Right forelimb (tissue), 1 donor: ENCODE data around the gene HRH1.
A peak's percentile ranks its signal among the peaks of the same experiment; 100 is the strongest.
"Not testable (repeated sequence)": the region's sequence is repeated elsewhere in the genome, so short reads cannot be mapped to it uniquely, and the experiment has no call there.

Experiments used
- DNase-seq: peaks from one replicate; pipeline ENCODE4 v3.0.0-alpha.2; 2018

Gene HRH1, protein sequence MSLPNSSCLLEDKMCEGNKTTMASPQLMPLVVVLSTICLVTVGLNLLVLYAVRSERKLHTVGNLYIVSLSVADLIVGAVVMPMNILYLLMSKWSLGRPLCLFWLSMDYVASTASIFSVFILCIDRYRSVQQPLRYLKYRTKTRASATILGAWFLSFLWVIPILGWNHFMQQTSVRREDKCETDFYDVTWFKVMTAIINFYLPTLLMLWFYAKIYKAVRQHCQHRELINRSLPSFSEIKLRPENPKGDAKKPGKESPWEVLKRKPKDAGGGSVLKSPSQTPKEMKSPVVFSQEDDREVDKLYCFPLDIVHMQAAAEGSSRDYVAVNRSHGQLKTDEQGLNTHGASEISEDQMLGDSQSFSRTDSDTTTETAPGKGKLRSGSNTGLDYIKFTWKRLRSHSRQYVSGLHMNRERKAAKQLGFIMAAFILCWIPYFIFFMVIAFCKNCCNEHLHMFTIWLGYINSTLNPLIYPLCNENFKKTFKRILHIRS

DNA sequence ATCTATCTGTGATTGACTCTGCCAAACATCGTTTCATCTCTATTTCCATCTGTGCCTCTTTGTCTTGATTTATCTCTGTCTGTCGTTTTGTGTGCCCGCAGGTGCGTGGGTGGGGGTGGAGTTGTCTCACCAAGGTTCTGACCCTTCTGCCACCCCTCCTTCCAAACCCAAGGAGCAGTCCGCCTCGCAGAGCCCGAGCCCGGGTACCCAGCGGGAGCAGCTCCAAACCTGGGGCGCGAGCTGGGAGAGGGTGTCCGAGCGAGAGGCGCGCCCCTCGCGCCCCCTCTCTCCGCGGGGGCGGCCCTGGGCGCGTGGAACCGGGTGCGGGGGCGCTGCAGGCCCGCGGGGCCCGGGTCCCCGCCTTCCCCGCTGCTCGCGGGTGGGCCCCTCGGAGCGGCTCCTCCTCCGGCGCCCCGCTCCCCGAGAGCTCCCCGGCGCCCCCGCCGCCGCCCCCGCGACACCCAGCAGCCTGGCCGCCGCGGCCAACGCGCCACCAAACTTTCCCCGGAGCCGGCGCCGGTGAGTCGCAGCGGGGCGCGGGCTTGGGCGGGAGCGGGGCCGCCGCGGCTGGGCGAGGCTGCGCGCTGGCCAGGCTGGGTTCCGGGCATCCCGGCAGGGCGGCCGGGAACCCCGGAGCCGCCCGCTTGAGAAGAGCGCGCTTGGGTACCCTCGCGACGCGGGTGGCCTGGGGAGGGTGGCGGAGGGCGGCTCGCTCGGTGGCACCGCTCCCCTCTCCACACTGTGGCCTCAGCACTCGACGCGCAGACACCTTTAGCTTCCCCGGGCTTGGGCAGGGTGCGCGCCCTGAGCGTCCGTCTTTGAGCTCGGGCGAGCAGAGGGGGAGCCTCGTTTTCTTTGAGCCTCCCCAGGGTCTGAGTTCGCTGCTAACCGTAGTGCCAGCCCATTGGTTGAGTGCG, at the start of gene HRH1:
Gene HRH1 (plus strand): TSS at position 458 of the 917 bp plus-strand sequence. CDS start 104,545 bp downstream, outside the sequence.
- peak; percentile 41 for DNase-seq

GRCh38 chr3:11113316-11113715, 41.0 kb upstream of the HRH1 start:
- not testable (repeated sequence) for DNase-seq

DNA sequence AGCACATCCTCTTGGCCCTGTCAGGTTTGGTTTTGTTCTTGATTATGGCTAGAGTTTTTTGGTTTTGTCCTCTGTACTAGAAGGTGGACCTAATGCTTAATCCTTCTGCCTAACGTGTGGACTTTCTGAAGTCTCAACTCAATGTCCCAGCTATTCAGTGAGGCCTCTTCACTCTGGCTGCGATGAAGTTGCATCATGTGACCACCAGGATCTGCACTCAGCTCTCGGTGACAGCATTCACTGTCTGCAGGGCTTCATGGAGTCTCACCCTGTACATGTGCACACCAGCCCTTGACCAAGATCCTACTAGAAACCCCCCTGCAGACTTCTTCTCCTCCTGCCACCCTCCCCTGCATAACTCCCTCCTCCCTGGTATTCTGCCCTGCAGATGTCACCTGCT, 38.7 kb upstream of the HRH1 start:
- DNase-seq, result no peak

- no peak for DNase-seq
These were observed 37.8 kb upstream of the HRH1 start for GRCh38 chr3:11116336-11117059.

GRCh38 chr3:11117591-11117990, 36.7 kb upstream of the HRH1 start:
- DNase-seq, result no peak

- no peak for DNase-seq
These were observed 36.1 kb upstream of the HRH1 start for GRCh38 chr3:11118181-11118682.

DNA sequence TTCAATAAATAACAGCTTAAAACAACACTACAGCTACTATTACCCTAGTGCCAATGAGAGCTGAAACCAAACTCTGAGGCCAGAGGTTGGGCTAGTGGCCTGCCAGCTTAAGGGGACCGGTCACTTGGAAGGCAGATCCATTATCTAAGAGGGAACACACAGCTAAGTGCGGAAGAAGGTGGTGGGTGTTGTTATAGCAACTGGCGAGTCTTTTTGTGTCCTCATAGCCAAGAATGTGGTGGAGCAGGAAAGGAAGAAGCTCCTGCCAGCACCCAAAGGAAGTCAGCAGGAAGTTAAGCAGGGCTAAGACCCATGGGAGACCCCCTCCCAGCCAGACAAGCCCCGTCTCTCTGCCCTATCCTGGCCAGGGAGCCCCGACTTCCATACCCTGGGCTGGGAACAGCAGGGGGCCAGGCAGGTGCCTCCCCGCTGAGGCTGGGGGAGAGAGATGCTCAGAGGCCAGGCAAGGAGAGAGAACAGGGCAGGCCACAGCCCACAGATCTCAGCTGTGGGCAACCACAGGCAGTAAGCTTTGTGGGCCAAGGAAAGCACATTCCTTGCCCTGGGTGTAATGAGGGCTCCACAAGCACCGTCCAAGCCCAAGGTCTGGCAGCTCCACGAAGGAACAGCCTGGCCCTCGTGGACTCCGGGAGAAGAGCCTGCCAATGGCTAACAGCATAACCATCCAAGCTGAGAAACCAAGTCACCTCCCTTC, 34.0 kb upstream of the HRH1 start:
- no peak for DNase-seq

GRCh38 chr3:11126653-11127052, 27.6 kb upstream of the HRH1 start:
- no peak for DNase-seq

DNA sequence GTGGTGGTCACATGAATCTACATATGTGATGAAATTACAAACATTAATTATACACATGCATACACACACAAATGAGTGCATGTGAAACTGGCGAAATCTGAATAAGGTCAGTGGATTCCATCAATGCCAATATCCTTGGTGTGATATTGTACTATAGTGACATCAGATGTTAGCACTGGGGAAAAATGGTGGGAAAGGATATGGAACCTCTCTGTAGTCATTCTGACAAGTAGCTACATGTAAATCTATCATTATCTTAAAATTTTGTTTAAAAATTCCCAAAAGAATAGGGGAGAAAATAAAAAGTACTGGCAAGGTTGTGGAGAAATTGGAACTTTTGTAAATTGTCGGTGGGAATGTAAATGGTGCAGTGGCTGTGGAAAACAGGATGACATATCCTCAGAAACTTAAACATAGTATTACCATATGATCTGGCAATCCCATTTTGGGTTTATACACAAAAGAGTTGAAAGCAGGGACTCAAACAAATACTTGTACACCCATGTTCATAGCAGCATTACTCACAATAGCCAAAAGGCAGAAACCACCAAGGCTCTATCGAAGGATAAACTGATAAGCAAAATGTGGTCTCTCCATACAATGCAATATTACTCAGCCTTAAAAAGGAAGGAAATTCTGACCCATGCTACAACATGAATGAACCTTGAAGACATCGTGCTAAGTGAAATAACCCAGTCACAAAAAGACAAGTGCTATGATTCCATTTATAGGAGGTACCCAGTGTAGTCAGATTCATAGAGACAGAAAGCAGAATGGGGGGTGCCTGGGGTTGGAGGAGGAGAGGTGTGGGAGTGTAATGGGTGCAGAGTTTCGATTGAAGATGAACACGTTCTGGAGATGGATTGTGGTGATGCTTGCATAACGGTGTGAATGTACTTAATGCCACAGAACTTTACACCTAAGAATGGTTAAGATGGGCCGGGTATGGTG, 25.3 kb upstream of the HRH1 start:
- DNase-seq, result no peak

DNA sequence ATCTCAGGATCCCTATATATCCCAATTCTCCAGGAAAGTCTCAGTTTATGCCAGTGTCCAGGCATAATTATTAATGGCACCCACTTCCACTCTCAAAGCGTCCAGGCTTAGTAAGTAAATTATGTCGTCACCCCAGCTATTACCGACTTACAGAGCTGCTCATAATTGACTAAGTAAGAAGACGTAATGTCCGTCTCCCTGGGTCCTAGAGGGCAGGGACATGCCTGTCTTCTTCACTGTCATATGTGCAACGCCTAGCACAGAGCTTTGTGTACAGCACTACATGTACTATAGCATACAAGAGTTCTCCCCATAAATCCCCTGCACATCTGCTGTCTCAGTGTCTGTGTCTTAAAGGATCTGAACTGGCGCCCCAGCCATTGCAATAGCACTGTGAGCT, 23.9 kb upstream of the HRH1 start:
- no peak for DNase-seq

- no peak for DNase-seq
These were observed 22.9 kb upstream of the HRH1 start for GRCh38 chr3:11131371-11131770.

DNA sequence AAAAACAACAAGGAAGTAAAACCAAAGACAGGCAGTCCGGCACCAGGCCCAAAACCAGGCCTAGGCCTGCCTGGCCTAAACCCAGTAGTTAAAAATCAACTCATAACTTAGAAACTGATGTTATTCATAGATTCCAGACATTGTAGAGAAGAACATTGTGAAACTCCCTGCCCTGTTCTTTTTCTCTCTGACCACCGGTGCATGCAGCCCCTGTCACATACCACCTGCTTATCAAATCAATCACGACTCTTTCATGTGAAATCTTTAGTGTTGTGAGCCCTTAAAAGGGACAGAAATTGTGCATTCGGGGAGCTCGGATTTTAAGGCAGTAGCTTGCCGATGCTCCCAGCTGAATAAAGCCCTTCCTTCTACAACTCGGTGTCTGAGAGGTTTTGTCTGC, 22.4 kb upstream of the HRH1 start:
- DNase-seq, result not testable (repeated sequence)

DNA sequence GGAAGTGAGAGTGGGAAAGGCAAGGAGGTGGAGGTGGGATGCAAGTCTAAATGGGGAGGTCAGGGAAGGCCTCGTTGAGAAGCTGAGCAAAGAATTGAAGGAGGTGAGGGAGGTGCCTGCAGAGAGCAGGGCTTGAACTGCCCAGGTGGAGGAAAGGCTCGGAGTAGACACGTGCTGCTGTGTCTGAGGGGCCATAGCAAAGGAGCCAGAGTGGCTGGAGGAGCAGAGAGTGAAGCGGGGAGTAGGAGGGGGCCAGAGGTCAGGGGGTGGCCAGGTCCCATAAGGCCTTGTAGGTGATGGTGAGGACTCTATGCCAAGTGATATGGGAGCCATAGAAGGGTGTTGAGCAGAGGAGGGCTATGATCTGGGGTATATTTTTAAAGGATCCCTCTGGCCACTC, 21.4 kb upstream of the HRH1 start:
- no peak for DNase-seq

- no peak for DNase-seq
These were observed 19.5 kb upstream of the HRH1 start for GRCh38 chr3:11134794-11135193.

DNA sequence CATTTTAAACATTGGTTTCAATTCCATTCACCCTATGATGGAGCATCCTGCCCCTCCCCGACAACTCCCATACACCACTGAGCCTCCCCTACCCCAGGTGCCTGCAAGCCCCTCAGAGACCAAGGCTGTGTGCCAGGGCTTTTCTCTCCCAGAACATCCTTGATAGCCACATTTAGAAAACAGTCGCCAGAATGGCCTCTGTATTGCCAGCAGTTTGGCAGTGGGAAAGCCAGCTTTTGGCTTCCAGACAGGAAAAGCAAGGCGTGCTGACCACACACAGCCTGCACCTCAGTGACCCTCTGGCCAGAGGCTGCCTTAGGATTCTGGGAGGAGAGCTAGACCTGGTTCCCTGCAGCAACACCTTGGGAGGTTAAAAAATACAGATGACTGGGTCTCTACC, 18.2 kb upstream of the HRH1 start:
- DNase-seq, result no peak

DNA sequence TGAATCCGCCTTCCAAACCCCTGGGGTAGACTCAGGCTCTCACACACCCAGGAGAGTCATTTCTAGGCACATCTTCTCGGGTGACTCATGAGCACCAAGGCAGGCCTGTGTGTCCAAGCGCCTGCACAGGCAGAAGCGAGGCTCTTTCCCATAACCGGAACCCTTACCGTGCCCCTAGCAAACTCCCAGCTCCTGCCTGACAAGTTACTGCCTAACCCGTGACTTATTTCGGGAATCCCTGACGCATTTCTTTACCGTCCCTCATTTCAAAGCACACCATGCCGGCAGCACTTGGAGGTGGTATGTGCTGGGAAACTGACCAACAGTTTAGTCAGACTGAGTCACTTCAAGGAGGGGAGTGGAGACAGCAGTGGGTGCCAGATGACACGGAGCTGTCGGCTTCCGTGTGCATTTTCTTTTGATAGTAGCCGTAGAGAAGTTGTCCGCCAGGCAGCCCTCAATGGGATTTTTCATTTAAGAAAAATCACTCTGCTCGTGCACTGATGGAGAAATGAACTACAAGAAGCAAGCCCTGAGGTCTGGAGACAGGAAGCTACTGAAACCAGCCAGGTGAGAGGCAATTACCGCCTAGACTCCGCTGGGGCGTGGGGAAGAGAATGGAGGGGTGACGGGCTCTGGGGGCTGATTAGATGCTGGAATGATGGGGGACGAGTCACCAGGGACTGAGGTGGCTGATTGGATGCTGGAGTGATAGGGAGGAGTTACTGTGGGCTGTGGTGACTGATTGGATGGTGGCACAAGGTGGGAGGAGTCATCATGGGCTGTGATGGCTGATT, 17.3 kb upstream of the HRH1 start:
- DNase-seq, result peak; percentile 56

DNA sequence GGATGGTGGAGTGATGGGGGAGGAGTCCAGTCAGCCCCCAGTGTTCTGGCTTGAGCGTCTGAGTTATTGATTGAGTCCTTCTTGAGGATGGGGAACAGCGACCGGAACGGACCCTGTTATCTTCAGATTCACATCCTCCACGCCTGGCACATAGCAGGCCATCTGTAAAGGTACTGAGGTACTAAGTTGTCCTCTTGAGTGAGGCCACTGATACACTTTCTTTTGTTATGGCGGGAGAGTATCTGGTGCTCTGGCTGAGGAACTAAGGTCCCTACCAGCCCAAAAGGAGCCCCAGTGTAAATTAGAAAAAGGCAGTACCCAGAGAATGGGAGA, 16.7 kb upstream of the HRH1 start:
- no peak for DNase-seq

GRCh38 chr3:11138371-11138770, 15.9 kb upstream of the HRH1 start:
- DNase-seq, result no peak

GRCh38 chr3:11140030-11140712, 14.1 kb upstream of the HRH1 start:
- DNase-seq, result no peak

DNA sequence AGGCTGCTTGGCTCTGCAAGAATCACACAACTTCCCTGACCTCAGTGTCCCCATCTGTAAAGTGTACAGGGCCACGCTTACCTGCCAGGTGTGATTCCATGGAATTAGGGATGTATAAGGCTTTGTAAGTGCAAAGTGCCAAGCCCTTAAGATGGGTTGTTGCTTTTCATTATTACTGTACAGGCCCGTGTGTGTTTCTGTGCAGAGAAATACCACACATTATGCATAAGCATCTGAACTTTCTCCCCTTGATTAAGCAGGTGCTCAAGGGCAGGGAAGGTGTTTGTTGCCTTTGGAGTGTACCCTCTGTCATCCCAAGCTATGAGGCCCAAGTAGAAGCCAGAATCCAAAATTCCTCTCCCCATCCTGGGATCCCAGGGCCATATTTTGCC, 13.6 kb upstream of the HRH1 start:
- no peak for DNase-seq
